HCT116 (cell line): ENCODE results near the gene CYGB.

Experiments
- CEBPB ChIP-seq: IDR thresholded peaks from 2 replicates; pipeline ENCODE4 v1.6.1; 2012; ENCODE audit warnings: low read depth
- EZH2phosphoT487 ChIP-seq: fragments of 200-600 bp; IDR thresholded peaks from 2 replicates; pipeline ENCODE4 v1.6.1; 2018; ENCODE audit warnings: antibody characterized with exemption, borderline replicate concordance
- POLR2A ChIP-seq: IDR thresholded peaks from 2 replicates; pipeline ENCODE4 v1.7.0; 2011; ENCODE audit warnings: borderline replicate concordance; ENCODE audit not compliant: insufficient read depth, insufficient read length; ENCODE audit errors: extremely low read depth
- POLR2AphosphoS5 ChIP-seq: IDR thresholded peaks from 2 replicates; pipeline ENCODE4 v1.6.1; 2011; ENCODE audit warnings: mild to moderate bottlenecking, low read depth, low read length, moderate library complexity
- RAD21 ChIP-seq: IDR thresholded peaks from 2 replicates; pipeline ENCODE4 v1.6.1; 2012; ENCODE audit warnings: low read depth, mild to moderate bottlenecking
- SIN3A ChIP-seq: IDR thresholded peaks from 2 replicates; pipeline ENCODE4 v1.6.1; 2012; ENCODE audit warnings: low read depth
- SRF ChIP-seq: IDR thresholded peaks from 2 replicates; pipeline ENCODE4 v1.6.1; 2012; ENCODE audit warnings: low read depth
- YY1 ChIP-seq: IDR thresholded peaks from 2 replicates; pipeline ENCODE4 v1.6.1; 2011; ENCODE audit warnings: low read length, low read depth, moderate library complexity, mild to moderate bottlenecking; ENCODE audit not compliant: insufficient replicate concordance; ENCODE audit errors: extremely low read depth
- ZFX ChIP-seq: fragments of 450-650 bp; IDR thresholded peaks from 2 replicates; pipeline ENCODE4 v1.6.1; 2017
- TF ChIP-seq, protein P1 (sequence below), 3 experiments: fragments of 200-600 bp in 1 of 3; sonication (generic) in 1 of 3; IDR thresholded peaks in 2 of 3; conservative IDR thresholded peaks in 1 of 3; 2 replicates each; pipeline ENCODE4 v1.5.1; 2012 to 2017; ENCODE audit warnings: low read depth in 2 of 3, low read length in 2 of 3, antibody characterized with exemption in 1 of 3, borderline replicate concordance in 1 of 3, control low read depth in 1 of 3, mild to moderate bottlenecking in 1 of 3, mixed read lengths in 1 of 3, mixed run types in 1 of 3, moderate library complexity in 1 of 3; ENCODE audit not compliant: insufficient read depth in 1 of 3
- TF ChIP-seq, protein P2 (sequence below): IDR thresholded peaks from 2 replicates; pipeline ENCODE4 v1.6.1; 2011; ENCODE audit warnings: mild to moderate bottlenecking, low read length, moderate library complexity; ENCODE audit not compliant: insufficient replicate concordance; ENCODE audit errors: extremely low read depth

DNA sequence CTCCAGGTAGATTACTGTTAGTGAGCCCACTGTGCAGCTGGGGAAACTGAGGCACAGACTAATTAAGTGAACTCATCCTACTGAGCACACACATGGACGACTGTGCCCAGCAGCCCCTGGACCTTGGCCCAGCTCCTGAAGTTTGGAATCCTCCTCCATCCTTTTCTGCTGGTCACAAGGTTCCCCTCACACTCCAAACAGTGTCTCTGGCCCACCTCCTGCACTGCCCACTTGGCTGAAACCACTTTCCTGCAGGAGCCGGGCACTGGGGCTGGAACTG lies 39.9 kb downstream of the CYGB start:
- TF ChIP-seq, protein P1, sequence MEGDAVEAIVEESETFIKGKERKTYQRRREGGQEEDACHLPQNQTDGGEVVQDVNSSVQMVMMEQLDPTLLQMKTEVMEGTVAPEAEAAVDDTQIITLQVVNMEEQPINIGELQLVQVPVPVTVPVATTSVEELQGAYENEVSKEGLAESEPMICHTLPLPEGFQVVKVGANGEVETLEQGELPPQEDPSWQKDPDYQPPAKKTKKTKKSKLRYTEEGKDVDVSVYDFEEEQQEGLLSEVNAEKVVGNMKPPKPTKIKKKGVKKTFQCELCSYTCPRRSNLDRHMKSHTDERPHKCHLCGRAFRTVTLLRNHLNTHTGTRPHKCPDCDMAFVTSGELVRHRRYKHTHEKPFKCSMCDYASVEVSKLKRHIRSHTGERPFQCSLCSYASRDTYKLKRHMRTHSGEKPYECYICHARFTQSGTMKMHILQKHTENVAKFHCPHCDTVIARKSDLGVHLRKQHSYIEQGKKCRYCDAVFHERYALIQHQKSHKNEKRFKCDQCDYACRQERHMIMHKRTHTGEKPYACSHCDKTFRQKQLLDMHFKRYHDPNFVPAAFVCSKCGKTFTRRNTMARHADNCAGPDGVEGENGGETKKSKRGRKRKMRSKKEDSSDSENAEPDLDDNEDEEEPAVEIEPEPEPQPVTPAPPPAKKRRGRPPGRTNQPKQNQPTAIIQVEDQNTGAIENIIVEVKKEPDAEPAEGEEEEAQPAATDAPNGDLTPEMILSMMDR (IDR thresholded peaks at IDR 0.05 in 2 of 3, conservative IDR thresholded peaks at IDR 0.05 in 1 of 3; ENCODE audit: borderline replicate concordance in 1 of 3, insufficient read depth in 1 of 3, low read depth in 2 of 3, low read length in 2 of 3) = no peak
- TF ChIP-seq YY1 (no peak), POLR2AphosphoS5 (no peak), EZH2phosphoT487 (no peak), POLR2A (no peak), ZFX (no peak), RAD21 (no peak), CEBPB (no peak), SRF (no peak), SIN3A (no peak)
- TF ChIP-seq, protein P2, sequence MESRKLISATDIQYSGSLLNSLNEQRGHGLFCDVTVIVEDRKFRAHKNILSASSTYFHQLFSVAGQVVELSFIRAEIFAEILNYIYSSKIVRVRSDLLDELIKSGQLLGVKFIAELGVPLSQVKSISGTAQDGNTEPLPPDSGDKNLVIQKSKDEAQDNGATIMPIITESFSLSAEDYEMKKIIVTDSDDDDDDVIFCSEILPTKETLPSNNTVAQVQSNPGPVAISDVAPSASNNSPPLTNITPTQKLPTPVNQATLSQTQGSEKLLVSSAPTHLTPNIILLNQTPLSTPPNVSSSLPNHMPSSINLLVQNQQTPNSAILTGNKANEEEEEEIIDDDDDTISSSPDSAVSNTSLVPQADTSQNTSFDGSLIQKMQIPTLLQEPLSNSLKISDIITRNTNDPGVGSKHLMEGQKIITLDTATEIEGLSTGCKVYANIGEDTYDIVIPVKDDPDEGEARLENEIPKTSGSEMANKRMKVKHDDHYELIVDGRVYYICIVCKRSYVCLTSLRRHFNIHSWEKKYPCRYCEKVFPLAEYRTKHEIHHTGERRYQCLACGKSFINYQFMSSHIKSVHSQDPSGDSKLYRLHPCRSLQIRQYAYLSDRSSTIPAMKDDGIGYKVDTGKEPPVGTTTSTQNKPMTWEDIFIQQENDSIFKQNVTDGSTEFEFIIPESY = no peak
